SH-SY5Y (cell line): ENCODE measurements around the gene SLC10A6.

Experiments
- GATA2 ChIP-seq: IDR thresholded peaks from 2 replicates; pipeline ENCODE4 v1.6.1; 2011; ENCODE audit warnings: mild to moderate bottlenecking, low read depth, low read length
- GATA3 ChIP-seq: IDR thresholded peaks from 2 replicates; pipeline ENCODE4 v1.6.1; 2011; ENCODE audit warnings: low read depth, mild to moderate bottlenecking, low read length, moderate library complexity

DNA sequence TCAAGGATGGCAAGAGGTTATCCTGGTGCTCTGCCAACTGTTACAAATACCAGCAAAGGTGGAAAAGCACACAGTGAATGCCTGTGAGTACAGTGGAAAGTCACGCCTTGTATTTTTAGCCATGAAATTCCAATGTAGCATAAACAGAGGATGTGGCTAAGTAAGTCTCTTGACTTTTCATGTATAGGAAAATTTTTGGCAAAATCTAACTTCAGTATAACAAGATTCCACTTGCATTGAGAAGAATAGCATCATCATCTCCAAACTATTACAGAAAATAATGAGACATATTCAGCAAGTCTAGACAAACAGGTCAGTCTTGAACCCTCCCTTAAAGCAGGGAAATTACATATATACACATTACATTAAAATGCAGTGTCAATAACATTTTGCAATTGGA, 7.9 kb downstream of the SLC10A6 start:
- TF ChIP-seq GATA3 (no peak), GATA2 (no peak)
